GM19328 (cell line): ENCODE results near the gene CD3D.

Source experiments
- ATAC-seq: cut with Tn5 transposase; IDR thresholded peaks from one replicate; pipeline ENCODE4 v1.9.1; 2021; ENCODE audit warnings: mild to moderate bottlenecking, moderate library complexity; ENCODE audit not compliant: unreplicated experiment

Gene CD3D

GRCh38 chr11:118342503-118343161 is at the start of gene CD3D:
TSS of gene CD3D (minus strand) at chr11:118342705. CDS start at chr11:118342607, 98 bp downstream.
- no peak for ATAC-seq

- ATAC-seq: no peak
Measured at GRCh38 chr11:118383657-118384056, 41.2 kb upstream of the CD3D start.

GRCh38 chr11:118382954-118383353 is 40.4 kb upstream of the CD3D start:
- no peak for ATAC-seq

GRCh38 chr11:118380571-118380970 is 38.1 kb upstream of the CD3D start:
- no peak for ATAC-seq

- ATAC-seq: no peak
Measured at GRCh38 chr11:118379497-118379896, 37.0 kb upstream of the CD3D start.

GRCh38 chr11:118375978-118376377 is 33.5 kb upstream of the CD3D start:
- no peak for ATAC-seq

- no peak for ATAC-seq
Measured at GRCh38 chr11:118374729-118375128, 32.2 kb upstream of the CD3D start.

- ATAC-seq: no peak
Measured at GRCh38 chr11:118373871-118374270, 31.4 kb upstream of the CD3D start.

- no peak for ATAC-seq
Measured at GRCh38 chr11:118373263-118373662, 30.8 kb upstream of the CD3D start.

- ATAC-seq: no peak
Measured at GRCh38 chr11:118370774-118371173, 28.3 kb upstream of the CD3D start.

- no peak for ATAC-seq
Measured at GRCh38 chr11:118366287-118366686, 23.8 kb upstream of the CD3D start.

GRCh38 chr11:118364956-118365615 is 22.6 kb upstream of the CD3D start:
- no peak for ATAC-seq

- peak; percentile 93 for ATAC-seq
Measured at GRCh38 chr11:118359295-118359958, 16.9 kb upstream of the CD3D start, which contains the start of gene UBE4A. TSS of gene UBE4A (plus strand) at chr11:118359600. CDS start at chr11:118365081, 5,481 bp downstream.

- ATAC-seq: no peak
Measured at GRCh38 chr11:118358071-118358470, 15.6 kb upstream of the CD3D start.

GRCh38 chr11:118353084-118353710 is 10.7 kb upstream of the CD3D start:
- ATAC-seq: no peak

- no peak for ATAC-seq
Measured at GRCh38 chr11:118349475-118349874, 7.0 kb upstream of the CD3D start.

- no peak for ATAC-seq
Measured at GRCh38 chr11:118343981-118344515, 1.5 kb upstream of the CD3D start, which contains the start of gene CD3G. TSS of gene CD3G (plus strand) at chr11:118344344. CDS start at chr11:118344424, 80 bp downstream.

GRCh38 chr11:118343248-118343647 is 743 bp upstream of the CD3D start:
- ATAC-seq: no peak

- no peak for ATAC-seq
Measured at GRCh38 chr11:118341815-118342489, 553 bp downstream of the CD3D start.

- no peak for ATAC-seq
Measured at GRCh38 chr11:118341261-118341660, 1.2 kb downstream of the CD3D start.

GRCh38 chr11:118340449-118340848 is 2.1 kb downstream of the CD3D start:
- ATAC-seq: no peak
